GM18519 (cell line): ENCODE measurements around the gene CCM2.

Experiments
- ATAC-seq: cut with Tn5 transposase; IDR thresholded peaks from one replicate; pipeline ENCODE4 v1.9.1; 2021; ENCODE audit warnings: mild to moderate bottlenecking, moderate library complexity; ENCODE audit not compliant: unreplicated experiment, low FRiP score

CCM2 gene

DNA sequence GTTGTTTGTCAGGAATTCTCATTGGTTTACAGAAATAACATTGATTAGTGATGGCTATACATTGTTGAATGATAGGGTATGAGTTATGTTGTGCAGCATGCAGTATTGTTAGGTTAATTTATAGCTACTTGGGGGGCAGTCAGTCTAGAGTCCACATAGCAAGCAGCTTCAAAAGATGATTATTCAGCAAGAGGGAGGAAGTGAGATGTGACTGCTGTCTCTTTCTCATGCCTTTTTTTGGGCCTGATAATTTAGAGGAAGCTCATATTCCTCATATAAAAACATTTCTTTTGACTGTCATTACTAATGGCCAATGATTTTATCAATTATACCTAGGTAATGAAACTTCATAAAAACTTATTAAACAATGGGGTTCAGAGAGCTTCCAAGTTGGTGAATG is 114.9 kb downstream of the CCM2 start:
- no peak for ATAC-seq

DNA sequence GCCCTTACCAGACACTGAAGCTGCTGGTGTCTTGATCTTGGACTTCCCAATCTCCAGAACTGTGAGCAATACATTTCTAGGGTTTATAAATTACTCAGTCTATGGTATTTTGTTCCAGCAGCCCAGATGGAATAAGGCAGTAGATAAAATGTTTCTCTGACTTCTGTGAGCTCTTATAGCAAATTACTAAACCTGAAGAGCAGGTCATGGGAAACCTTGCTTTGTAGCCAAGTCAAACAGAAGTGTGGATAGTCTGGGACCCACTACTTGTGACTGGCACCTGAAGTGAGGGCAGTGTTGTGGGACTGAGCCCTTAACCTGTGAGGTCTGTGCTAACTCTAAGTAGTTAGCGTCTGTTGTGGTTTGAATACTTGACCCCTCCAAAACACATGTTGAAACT is 116.0 kb downstream of the CCM2 start:
- ATAC-seq, result no peak

DNA sequence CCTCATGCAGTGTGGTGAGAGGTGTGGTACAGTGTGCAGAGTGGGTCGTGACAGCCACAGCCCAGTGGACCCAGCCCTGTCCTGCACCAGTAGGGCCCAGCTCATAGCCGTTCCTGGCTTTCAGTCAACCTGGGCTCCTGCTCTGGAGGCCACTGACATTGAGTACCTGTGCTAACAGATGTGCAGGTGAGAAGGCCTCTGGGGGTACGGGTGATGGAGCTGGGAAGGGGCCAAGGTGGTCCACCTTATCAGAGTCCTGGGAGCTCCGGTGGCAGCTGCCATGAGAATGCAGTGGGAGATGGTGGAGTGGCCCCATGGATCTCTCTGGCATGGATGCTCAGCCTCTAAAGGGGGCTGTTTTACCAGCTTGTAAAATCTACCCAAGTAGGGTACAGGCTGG is 117.6 kb downstream of the CCM2 start:
- ATAC-seq, result no peak

DNA sequence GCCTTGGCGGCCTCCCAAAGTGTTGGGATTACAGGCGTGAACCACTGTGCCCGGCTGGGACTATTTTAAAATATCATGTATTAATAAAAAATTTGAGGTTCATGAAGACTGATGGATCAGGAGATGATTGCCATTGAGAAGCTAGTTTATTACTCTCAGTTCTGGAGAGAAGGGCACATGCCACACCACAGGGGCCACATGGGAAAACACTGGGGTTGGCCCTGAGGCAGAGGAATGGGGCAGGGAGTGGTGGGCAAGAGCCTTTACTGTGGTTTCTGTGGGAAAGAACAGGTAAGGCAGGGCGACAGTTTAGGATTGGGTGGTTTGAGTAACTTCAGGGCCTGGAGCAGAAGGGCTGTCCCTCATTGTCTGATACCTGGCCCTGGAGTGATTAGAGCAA is 118.3 kb downstream of the CCM2 start:
- no peak for ATAC-seq

DNA sequence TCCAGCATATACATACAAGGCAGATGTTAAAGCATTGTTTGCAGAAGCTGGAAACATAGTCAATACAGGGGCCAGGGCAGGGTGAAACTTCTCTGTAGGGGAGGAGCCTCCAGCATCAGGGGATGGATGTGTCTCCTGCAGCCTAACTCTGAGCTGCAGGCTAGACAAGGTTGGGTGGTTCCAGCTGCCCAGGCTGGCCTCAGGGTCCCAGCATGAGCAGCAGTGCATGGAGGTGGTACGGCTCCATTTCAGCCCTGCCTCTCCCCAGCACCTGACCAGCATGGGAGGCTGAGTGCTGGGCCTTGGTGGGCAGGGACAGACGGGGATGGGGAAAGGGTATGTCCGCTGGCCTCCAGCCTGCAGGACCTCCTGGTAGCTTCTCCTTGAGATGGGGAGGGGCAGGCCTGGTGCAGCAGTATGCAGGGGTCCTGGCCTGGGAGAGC is 118.9 kb downstream of the CCM2 start:
- ATAC-seq, result no peak

DNA sequence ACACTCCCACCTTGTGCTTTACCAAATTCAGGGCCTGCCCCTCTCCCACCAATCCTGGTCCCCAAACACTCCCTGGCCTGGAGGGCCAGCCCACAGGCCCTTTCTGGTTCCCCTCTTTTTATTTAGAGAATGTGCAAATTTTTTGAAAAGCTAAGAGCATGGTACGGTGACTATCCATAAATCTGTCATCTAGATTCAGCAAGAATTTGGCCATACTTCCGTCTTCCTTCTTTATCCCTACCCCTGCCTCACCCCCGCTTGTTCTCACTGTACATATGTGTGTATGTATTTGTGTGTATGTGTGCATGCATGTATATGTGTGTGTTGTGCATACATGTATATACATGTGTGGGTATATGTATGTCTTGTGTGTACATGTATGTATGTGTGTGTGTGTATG is 119.5 kb downstream of the CCM2 start:
- ATAC-seq, result no peak

DNA sequence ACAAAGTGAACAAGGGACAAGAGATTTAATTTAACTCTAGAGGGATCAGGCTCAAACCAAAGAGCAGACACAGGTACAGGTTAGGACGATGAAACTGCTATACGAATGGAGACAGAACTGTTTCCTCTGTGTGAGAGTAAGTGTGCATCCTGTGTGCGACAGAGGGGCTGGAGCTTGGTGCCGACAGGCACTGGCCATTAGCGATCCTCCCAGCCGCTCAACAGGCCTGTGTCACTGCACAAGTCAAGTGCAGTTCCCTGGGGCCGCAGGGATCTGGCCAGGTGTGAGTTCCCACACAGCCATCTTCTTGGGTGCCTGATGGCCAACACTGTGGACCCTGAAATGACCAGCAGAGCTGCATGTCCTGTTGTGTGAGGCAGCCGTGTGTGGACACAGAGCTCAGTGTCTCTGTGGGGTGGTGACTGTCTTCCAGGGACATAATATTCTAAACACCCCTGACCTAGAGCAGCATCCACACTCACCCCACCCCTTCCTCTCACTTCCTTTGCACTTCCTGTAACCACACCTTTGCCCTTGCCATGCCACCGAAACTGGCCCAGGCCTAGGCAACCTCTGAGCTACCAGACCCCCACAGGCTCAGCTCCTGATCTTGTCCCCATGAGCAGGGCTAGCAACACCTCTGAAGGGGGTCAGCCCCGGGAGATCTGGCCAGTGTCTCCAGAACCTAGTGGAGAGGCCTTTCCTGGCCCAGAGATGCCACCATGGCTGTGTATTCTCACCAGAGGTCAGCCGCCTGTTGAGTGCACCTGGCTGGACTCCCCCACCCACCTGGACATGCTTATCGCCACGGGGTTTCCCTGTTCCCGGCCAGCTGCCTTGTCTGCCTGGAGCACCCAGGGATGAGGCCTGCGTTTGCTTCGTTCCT is 123.2 kb downstream of the CCM2 start:
- ATAC-seq, result no peak

DNA sequence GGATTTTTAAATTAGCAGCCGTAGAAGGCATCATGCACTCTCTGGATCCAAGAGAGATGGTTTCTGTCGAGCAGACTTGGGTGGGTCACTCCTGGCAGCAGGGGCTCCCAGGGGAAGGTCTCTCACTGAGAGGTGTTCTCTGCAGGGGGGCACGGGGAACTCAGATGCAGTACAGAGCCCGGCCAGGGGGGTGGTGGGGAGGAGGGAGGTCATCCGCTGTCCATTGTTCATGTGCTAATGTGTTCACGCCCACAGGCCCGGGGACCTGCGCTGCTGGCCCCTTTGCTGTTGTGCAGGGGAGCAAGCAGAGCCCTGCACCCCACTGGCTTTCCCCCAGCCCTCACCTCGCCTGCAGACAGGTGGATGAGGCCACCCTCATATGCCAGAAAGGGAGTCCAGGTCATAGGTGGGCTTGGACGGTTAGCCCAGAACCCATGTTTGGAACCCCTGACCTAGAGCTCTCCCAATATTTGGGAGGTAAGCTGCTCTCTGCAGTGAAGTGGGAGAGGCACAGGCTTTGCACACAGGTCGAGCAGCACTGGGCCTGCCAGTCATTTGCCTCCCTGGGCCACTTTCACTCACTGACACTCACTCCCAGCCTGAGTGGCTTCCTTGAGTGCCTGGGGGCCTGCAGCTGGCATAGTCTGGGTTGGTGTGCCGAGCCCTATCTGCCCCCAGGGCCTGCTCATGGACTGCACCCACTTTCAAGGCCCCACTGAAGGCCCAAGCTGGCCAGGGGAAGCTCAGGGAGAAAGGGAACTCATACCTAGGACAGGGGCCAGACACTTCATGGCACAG is 124.1 kb downstream of the CCM2 start:
- no peak for ATAC-seq

DNA sequence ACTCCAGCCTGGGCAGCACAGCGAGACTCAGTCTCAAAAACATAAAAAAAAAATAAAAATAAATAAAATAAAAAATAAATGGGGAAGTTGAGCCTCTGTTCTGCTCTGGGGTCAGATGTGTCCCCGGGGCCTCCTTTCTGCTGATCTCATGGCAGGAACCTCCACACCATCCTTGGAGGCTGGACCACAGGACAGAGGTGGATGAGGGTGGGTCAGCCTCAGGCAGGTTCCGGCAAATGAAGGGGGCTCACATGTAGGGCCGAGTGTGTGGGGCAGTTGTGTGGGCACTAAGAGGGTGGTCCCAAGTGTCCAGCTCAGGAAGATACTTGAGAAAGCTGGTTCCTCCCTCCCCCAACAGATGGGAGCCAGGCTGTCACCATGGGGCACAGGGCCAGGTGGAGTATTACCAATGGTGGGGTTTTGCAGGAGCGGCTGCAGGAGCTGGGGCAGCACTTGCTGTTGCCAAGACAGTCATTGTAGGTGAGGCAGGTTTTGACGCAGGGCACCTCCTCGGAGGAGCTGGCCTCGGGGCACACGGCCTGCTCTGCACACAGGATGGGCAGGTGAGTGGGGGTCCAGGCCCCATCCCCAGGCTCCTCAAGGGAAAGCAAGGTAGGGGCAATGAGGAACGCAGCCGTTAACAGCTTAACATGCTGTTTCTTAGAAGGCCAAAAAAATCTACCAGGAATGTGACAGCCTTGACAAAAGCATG is 125.3 kb downstream of the CCM2 start:
- ATAC-seq, result no peak
